ENCODE results near the gene HSF2.

The HSF2 gene

GRCh38 chr6:122365775-122366403 lies 33.6 kb upstream of the HSF2 start:
- CTCF ChIA-PET = no interaction called here
- POLR2A ChIA-PET = no interaction called here
- TF ChIP-seq ZNF384 (IDR thresholded peaks at IDR 0.05) = no peak
- TF ChIP-seq FOXM1 (IDR thresholded peaks at IDR 0.05; ENCODE audit: borderline replicate concordance) = no peak
- TF ChIP-seq FOXA1 (IDR thresholded peaks at IDR 0.05) = no peak
- no peak for TF ChIP-seq ARNT (IDR thresholded peaks at IDR 0.05)
- TF ChIP-seq FOXK2 (IDR thresholded peaks at IDR 0.05) = no peak
- TF ChIP-seq SUZ12 (IDR thresholded peaks at IDR 0.05) = no peak
- no peak for DNase-seq (ENCODE audit: extremely low spot score)

DNA sequence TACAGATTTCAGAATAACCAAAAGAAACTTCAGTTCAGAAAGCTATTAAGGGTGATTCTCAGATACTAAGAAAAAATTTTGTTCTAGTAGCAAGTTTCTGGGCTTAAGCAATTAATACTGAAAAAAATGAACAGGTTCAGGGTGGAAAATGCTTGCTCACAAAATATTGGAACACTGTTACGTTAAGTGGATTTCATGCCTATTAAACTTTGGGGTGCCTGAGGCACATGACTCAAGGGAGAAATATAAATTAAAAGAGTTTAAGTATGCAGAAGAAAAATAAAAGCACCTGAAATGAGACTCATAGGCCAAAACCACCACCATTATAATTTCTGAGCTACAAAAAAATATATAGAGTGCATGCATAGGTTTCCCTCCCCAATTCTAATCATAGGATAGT lies 32.3 kb upstream of the HSF2 start:
- POLR2A ChIA-PET = no interaction called here
- TF ChIP-seq SP1 (IDR thresholded peaks at IDR 0.05) = no peak
- TF ChIP-seq FOXA1 (IDR thresholded peaks at IDR 0.05) = no peak
- no peak for TF ChIP-seq FOXK2 (IDR thresholded peaks at IDR 0.05)
- TF ChIP-seq FOXM1 (IDR thresholded peaks at IDR 0.05; ENCODE audit: borderline replicate concordance) = no peak
- no peak for TF ChIP-seq ARNT (IDR thresholded peaks at IDR 0.05)
- no peak for TF ChIP-seq ELF4 (IDR thresholded peaks at IDR 0.05)
- TF ChIP-seq LEF1 (IDR thresholded peaks at IDR 0.05; ENCODE audit: borderline replicate concordance) = no peak
- TF ChIP-seq CTBP1 (IDR thresholded peaks at IDR 0.05; ENCODE audit: borderline replicate concordance) = no peak
- TF ChIP-seq, protein P1, sequence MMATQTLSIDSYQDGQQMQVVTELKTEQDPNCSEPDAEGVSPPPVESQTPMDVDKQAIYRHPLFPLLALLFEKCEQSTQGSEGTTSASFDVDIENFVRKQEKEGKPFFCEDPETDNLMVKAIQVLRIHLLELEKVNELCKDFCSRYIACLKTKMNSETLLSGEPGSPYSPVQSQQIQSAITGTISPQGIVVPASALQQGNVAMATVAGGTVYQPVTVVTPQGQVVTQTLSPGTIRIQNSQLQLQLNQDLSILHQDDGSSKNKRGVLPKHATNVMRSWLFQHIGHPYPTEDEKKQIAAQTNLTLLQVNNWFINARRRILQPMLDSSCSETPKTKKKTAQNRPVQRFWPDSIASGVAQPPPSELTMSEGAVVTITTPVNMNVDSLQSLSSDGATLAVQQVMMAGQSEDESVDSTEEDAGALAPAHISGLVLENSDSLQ (IDR thresholded peaks at IDR 0.05) = no peak
- no peak for TF ChIP-seq NFRKB (IDR thresholded peaks at IDR 0.05)
- no peak for DNase-seq (ENCODE audit: extremely low spot score)
- CTCF ChIA-PET = no interaction called here

- POLR2A ChIA-PET = no interaction called here
- TF ChIP-seq FOXK2 (IDR thresholded peaks at IDR 0.05) (no peak), FOXM1 (IDR thresholded peaks at IDR 0.05; ENCODE audit: borderline replicate concordance) (no peak), L3MBTL2 (conservative IDR thresholded peaks at IDR 0.05) (no peak), ELF4 (IDR thresholded peaks at IDR 0.05) (no peak), ARNT (IDR thresholded peaks at IDR 0.05) (no peak), SUZ12 (IDR thresholded peaks at IDR 0.05) (no peak), BHLHE40 (IDR thresholded peaks at IDR 0.05; ENCODE audit: borderline replicate concordance) (no peak), FOXA1 (IDR thresholded peaks at IDR 0.05) (no peak), ZNF384 (IDR thresholded peaks at IDR 0.05) (no peak), LEF1 (IDR thresholded peaks at IDR 0.05; ENCODE audit: borderline replicate concordance) (no peak), HDGF (IDR thresholded peaks at IDR 0.05; ENCODE audit: borderline replicate concordance) (no peak), NFRKB (IDR thresholded peaks at IDR 0.05) (no peak)
- TF ChIP-seq, protein P1 (IDR thresholded peaks at IDR 0.05) = no peak
- CTCF ChIA-PET = no interaction called here
- DNase-seq (ENCODE audit: extremely low spot score) = no peak
Observed at GRCh38 chr6:122369536-122369935, 29.9 kb upstream of the HSF2 start.

- DNase-seq (ENCODE audit: extremely low spot score) = peak; percentile 24
- ChIA-PET CTCF (interaction anchor here (0.7 kb wide), 1 partner anchor 9 kb away, joined by 3 read pairs; no protein-coding TSS in a partner anchor), POLR2A (no interaction called here)
- no peak for TF ChIP-seq ARNT (IDR thresholded peaks at IDR 0.05)
- no peak for TF ChIP-seq SP1 (IDR thresholded peaks at IDR 0.05)
- TF ChIP-seq LEF1 (IDR thresholded peaks at IDR 0.05; ENCODE audit: borderline replicate concordance) = no peak
- no peak for TF ChIP-seq FOXA1 (IDR thresholded peaks at IDR 0.05)
- TF ChIP-seq FOXK2 (IDR thresholded peaks at IDR 0.05) = no peak
Observed at GRCh38 chr6:122372647-122373046, 26.8 kb upstream of the HSF2 start.

- ChIA-PET CTCF (no interaction called here), POLR2A (no interaction called here)
- no peak for TF ChIP-seq L3MBTL2 (conservative IDR thresholded peaks at IDR 0.05)
- no peak for TF ChIP-seq HDGF (IDR thresholded peaks at IDR 0.05; ENCODE audit: borderline replicate concordance)
- no peak for TF ChIP-seq ARNT (IDR thresholded peaks at IDR 0.05)
- TF ChIP-seq FOXK2 (IDR thresholded peaks at IDR 0.05) = no peak
- TF ChIP-seq LEF1 (IDR thresholded peaks at IDR 0.05; ENCODE audit: borderline replicate concordance) = no peak
- TF ChIP-seq ZNF384 (IDR thresholded peaks at IDR 0.05) = no peak
- TF ChIP-seq, protein P1 (IDR thresholded peaks at IDR 0.05) = no peak
- no peak for TF ChIP-seq BHLHE40 (IDR thresholded peaks at IDR 0.05; ENCODE audit: borderline replicate concordance)
- TF ChIP-seq SP1 (IDR thresholded peaks at IDR 0.05) = no peak
- no peak for TF ChIP-seq FOXM1 (IDR thresholded peaks at IDR 0.05; ENCODE audit: borderline replicate concordance)
- no peak for TF ChIP-seq NFRKB (IDR thresholded peaks at IDR 0.05)
- TF ChIP-seq SUZ12 (IDR thresholded peaks at IDR 0.05) = no peak
- TF ChIP-seq FOXA1 (IDR thresholded peaks at IDR 0.05) = no peak
- TF ChIP-seq ELF4 (IDR thresholded peaks at IDR 0.05) = no peak
- no peak for TF ChIP-seq CTBP1 (IDR thresholded peaks at IDR 0.05; ENCODE audit: borderline replicate concordance)
- TF ChIP-seq TARDBP (IDR thresholded peaks at IDR 0.05) = no peak
- no peak for DNase-seq (ENCODE audit: extremely low spot score)
Observed at GRCh38 chr6:122374307-122374706, 25.1 kb upstream of the HSF2 start.

GRCh38 chr6:122376246-122376645 lies 23.2 kb upstream of the HSF2 start:
- no peak for TF ChIP-seq L3MBTL2 (conservative IDR thresholded peaks at IDR 0.05)
- TF ChIP-seq BHLHE40 (IDR thresholded peaks at IDR 0.05; ENCODE audit: borderline replicate concordance) = no peak
- ChIA-PET POLR2A (no interaction called here), CTCF (no interaction called here)
- DNase-seq (ENCODE audit: extremely low spot score) = no peak
